NCI-H146 treated with DMSO at 0.1 percent for 48 hours (cell line): ENCODE measurements around the gene DDIT3.
"Not testable (repeated sequence)": the region's sequence is repeated elsewhere in the genome, so short reads cannot be mapped to it uniquely, and the experiment has no call there.

ENCODE experiments used
- DNase-seq: peaks from one replicate; lab custom pipeline; 2025; ENCODE audit not compliant: unreplicated experiment; lab: John Stamatoyannopoulos, UW

Gene DDIT3

DNA sequence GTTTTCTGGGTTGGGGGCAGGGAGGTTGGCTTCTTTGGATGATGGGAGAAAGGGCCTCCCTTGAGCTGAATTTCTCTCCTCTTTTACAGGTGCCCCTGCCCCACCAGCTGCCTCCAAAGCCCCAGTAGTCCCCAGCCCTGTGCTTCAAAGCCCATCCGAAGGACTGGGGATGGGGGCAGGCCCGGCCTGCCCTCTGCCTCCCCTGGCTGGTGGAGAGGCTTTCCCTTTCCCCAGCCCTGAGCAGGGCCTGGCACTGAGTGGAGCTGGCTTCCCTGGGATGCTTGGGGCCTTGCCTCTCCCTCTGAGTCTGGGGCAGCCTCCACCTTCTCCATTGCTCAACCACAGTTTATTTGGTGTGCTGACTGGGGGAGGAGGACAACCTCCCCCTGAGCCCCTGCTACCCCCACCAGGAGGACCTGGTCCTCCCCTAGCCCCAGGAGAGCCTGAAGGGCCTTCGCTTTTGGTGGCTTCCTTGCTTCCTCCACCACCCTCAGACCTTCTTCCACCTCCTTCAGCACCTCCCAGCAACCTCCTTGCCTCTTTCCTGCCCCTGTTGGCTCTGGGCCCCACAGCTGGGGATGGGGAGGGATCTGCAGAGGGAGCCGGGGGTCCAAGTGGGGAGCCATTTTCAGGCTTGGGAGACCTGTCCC lies 6.3 kb upstream of the DDIT3 start:
- no peak for DNase-seq

DNA sequence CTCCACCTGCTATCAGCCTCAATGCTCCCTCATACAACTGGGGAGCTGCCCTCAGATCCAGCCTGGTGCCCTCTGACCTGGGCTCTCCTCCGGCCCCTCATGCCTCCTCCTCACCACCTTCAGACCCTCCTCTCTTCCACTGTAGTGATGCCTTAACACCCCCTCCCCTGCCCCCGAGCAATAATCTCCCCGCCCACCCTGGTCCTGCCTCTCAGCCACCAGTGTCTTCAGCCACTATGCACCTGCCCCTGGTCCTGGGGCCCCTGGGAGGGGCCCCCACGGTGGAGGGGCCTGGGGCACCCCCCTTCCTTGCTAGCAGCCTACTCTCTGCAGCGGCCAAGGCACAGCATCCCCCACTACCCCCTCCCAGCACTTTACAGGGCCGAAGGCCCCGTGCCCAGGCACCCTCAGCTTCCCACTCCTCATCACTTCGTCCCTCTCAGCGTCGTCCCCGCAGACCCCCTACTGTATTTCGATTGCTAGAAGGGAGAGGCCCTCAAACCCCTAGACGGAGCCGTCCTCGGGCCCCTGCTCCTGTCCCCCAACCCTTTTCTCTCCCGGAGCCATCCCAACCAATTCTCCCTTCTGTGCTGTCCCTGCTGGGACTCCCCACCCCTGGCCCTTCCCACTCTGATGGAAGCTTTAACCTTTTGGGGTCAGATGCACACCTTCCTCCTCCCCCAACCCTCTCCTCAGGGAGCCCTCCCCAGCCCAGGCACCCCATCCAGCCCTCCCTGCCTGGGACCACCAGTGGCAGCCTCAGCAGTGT lies 5.5 kb upstream of the DDIT3 start:
- DNase-seq: no peak

DNA sequence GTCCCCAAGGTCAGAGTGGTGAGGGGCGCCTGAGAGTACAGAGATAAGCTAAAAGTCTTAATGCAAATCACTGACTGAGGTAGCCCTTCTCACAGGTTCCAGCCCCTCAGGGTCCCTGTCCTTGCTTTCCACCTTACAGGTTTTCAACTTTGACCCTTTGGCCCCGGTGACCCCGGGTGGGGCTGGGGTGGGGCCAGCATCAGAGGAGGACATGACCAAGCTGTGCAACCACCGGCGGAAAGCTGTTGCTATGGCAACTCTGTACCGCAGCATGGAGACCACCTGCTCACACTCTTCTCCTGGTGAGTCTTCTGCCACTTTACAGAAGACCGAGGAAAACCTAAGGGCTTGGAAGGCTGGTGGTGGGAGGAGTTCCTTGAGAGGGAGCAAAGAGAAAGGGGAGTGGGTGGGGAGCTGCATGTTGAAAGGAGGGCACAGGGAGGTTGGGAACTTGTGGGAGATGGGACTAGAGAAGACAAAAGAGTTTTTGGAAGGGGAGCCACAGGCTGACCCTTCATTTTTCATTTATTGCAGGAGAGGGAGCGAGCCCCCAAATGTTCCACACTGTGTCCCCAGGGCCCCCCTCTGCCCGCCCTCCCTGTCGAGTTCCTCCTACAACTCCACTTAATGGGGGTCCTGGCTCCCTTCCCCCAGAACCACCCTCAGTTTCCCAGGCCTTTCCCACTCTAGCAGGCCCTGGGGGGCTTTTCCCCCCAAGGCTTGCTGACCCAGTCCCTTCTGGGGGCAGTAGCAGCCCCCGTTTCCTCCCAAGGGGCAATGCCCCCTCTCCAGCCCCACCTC lies 4.7 kb upstream of the DDIT3 start:
- no peak for DNase-seq

DNA sequence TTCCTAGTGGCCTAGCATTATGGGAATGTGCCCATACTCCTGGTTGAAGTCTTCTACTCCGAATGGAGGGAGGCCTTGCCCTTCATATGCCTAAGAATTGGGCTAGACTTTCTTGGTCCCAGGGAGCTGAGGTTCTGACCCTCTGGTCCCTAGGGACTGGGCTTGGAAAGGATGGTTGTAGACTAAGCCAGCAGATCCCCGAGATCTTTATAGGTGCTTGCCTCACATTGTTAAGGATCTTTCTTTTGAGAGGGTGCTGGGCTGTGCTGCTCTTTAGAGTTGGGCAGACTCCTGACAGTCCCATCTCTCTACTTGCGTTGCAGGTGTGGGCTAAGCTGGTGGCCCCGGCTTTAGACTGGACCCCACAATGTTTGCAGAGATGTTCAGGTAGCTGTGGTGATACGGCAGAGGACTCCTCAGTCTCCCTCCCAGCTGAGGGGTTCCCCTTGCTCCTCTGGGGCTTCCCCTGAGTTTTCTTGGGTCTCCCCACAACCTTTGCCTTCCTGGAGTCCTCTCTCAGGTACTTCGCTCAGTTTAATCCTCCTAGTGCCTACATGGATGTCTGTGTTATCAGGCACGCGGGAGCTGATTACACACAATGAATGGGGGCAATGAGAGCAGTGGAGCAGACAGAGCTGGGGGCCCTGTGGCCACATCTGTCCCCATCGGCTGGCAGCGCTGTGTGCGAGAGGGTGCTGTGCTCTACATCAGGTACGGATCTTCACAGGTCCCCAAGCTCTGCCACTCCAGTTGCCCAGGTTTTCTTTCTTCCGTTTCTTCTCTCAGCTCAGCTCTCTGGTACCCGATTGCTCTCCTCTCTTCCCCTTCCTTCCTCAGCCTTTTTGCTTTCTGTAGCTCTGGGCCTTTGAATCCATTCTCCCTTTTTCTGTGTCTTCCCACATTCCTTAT lies 3.6 kb upstream of the DDIT3 start:
- DNase-seq: no peak

DNA sequence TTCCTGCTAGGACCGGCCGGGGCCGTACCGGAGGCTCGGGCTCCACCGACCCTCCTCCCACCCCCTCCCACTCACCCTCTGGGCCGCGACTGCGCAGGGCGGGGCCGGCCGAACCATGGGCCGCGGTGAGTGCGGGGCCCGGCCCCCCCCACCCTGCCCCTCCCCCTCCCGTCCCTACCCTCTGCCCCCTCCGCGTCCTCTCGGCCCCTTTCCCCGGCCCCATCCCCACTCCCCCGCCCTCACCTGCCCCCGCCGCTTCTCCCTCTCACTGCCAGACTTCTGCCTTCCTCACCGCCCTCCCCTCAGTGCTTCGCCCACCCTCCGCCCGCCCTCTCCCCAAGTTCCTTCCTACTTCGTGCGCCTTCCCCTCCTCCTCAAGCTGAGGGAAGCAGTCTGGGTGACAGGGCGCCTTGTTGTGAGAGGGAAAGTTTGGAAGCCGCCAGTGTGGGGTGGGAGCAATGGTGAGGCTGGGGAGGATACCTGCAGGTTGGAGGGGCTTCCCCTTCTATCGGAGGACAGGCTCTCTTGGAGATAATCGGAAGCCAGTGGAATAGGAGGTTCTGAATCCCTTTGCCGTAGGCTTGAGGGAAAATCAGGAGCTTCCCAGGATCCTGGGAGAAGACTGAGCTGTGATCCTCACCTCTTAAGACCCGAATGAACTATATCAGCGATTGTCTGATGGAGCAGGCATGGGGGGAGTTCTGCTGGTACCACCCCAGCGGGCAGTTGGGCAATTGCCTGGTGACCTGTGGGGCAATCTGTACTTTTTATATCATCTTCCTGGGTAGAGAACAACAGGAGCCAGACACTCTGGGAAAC lies 2.8 kb upstream of the DDIT3 start:
- DNase-seq: no peak

DNA sequence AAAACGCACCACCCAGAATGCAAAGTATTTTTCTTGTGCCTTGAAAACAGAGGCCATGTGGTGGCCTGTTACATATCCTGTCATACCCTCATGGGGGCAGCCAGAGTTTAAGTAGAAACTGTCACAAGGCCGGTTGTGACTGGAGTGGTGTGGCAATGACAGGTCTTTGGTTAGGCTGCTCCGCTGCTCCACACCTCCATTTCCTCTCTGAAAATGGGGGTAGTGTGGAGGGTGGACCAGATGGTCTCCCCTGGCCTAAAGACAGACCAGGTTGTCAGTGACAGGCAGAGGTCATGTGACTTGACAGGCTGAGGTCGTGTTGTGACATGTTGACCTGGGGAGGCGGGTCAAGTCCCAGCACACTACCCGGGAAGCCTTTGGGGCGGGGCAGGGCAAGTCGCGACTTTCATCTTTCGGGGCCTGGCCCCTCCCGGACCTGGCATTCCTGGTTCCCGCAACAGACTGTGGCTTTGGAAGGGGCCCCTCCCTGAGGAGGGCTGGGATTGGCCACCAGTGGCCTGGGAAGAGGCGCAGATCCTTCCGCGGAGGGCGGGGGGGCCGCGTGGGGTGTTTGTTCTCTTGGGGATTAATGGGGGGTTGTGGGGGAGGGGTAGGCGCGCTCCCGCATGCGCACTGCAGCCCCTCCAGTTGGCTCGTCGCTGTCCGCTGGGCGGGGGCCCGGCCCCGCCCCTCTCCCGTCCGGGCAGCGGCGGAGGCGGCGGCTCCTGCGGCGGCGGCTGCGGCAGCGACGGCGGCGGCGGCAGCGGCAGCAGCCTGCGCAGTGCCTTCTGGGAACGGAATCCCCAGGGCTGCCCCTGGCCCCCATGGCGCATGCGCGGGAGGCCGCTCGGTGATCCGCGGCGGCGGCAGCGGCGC lies 1.9 kb upstream of the DDIT3 start, which contains the start of gene MBD6:
Gene MBD6, plus strand, starts transcription at position 814 of the 876 bp plus-strand sequence. CDS start 1,480 bp downstream, outside the sequence.
- peak; percentile 66 for DNase-seq

DNA sequence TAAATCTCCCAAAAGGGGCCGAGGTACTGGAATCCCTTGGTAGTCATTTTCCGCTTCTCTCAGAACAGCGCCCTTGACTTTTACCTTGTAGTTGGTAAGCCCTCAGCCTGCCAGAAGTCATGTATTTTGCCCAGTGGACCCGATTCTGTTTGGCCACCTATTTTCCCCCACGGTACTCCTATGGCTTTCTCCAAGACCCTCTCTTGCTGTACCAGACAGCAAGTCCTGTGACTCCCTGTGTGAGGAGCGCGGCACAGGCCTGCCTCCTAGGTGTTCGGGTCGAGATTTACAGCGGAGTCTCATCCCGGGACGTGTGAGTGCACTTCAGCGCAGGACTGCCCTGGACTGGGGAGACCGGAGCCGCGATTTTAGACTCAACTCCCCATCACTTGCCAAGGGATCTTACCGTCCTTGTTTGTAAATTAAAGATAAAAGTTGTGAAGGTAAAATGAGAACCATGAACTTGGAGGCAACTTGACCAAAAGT lies 1.3 kb upstream of the DDIT3 start:
- DNase-seq: peak; percentile 24

DNA sequence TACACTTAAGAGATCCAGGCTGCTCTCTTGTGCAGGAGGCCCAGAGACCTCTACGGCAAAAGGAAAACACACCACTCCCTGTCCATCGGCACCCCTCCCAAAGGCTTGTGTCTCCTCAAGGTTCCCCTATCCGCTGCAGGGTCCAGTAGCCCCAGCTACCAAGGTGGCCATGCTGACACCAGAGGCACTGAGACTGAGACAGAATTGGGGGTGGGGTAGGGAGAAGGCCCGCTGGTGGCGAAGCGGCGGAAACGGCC lies 590 bp downstream of the DDIT3 start:
- DNase-seq: no peak

DNA sequence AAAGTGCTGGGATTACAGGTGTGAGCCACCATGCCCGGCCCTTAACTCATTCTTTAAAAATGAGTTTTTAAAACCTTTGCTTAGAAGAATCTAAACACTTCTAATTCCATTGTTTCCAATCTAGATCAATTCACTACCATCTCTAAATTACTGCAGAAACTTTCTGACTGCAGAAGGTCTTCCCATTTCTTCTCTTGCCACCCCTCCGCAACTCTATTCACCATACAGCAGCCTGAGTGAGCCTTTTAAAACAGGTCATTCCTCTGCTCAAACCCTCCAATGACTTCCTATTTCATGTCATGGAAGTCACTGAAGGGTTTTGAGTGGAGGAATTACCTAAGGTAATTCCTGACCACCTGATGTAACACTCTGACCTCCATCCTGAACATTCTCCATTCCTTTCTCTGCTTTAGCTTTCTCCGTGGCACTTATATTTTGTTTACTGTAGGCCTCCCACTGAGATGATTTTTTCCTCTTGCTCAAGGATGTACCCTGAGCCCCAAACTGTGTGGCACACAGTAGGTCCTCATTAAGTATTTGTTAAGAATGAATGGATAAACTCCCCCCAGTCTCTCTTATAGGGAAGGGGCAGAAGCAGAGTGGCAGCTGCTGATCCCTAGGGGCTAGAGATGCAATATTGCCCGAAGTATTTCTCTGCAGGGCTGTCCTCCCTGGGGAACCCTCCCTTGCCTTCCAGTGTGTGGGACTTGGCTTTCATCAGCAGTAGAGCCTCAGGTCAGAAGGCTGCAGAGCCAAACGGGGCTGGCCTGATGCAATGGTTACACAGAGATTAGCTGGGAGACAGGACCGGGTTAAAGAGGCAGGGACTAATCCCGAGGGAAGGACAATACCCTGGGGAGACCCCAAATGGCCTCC lies 1.2 kb downstream of the DDIT3 start:
- no peak for DNase-seq

DNA sequence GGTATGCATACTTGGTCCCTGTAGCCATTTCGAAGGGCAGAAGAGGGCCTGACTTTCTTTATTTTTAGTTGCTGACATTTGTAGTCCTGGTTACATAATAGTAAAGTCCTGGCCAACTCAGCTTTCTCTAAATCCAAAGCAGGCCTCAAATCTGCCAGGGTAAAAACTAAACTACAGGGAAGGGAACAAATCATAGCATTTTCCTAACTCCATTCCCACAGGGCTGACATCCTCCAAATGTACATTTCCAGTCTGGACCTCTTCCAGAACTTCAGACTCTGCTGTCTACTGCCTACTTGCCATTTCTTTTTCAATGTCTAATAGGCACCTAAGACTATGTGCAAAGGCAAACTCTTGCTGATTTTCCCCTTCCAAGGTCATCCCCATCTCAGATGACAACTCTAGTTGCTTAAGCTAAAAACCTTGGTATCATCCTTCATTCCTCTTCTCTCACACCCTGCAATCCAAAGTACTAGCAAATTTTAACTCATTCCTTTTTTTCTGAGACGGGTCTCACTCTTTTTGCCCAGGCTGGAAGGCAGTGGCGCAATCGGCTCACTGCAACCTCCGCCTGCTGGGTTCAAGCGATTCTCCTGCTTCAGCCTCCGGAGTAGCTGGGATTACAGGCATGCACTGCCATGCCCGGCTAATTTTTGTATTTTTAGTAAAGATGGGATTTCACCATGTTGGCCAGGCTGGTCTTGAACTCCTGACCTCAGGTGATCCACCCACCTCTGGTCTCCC lies 2.0 kb downstream of the DDIT3 start:
- DNase-seq: no peak

DNA sequence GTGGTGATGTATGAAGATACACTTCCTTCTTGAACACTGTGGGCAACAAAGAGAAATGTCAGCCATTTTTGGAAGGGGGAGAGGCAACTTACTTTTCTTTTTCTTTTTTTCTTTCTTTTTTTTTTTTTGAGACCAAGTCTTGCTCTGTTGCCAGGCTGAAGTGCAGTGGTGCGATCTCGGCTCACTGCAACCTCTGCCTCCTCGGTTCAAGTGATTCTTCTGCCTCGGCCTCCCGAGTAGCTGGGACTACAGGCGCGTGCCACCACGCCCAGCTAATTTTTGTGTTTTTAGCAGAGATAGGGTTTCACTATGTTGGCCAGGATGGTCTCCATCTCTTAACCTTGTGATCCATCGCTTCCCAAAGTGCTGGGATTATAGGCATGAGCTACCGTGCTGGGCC lies 2.6 kb downstream of the DDIT3 start:
- not testable (repeated sequence) for DNase-seq

DNA sequence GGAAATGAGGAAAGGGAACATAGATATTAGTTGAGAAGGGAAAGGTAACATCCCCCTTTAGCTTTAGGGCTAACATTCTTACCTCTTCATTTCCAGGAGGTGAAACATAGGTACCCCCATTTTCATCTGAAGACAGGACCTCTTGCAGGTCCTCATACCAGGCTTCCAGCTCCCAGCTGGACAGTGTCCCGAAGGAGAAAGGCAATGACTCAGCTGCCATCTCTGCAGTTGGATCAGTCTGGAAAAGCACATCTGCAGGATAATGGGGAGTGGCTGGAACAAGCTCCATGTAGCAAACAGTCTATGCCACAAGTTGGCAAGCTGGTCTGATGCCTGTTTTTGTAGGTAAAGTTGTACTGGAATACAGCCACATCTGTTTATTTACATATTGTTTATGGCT lies 3.1 kb downstream of the DDIT3 start:
- DNase-seq: no peak

DNA sequence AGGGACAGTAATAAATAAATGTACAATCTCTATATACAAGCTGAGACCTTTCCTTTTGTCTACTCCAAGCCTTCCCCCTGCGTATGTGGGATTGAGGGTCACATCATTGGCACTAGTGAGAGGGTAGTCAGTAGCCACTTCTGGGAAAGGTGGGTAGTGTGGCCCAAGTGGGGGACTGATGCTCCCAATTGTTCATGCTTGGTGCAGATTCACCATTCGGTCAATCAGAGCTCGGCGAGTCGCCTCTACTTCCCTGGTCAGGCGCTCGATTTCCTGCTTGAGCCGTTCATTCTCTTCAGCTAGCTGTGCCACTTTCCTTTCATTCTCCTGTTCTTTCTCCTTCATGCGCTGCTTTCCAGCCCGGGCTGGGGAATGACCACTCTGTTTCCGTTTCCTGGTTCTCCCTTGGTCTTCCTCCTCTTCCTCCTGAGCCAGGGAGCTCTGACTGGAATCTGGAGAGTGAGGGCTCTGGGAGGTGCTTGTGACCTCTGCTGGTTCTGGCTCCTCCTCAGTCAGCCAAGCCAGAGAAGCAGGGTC lies 3.6 kb downstream of the DDIT3 start:
- no peak for DNase-seq

DNA sequence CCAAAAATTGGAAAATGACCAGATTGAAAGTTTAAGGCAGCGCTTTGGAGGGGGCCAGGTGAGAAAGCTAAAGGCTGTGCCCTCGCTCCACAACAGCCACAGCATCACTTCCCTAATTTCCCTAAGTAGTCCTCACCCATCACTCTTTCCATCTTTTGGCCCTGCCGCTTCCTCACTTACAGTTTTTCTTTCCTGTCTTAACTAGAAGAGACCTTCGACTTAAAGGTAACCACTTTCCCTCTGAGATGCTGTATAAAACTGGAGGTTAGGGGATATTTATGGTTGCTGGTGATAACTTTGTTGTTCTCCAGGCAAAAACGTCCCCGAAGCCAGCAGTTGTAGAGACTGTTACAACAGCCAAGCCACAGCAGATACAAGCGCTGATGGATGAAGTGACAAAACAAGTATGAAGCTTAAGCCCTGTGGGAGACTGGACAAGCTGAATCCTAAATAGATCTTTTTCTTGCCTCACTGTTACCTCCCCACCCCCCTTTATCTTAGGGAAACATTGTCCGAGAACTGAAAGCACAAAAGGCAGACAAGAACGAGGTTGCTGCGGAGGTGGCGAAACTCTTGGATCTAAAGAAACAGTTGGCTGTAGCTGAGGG lies 4.3 kb downstream of the DDIT3 start:
- no peak for DNase-seq

DNA sequence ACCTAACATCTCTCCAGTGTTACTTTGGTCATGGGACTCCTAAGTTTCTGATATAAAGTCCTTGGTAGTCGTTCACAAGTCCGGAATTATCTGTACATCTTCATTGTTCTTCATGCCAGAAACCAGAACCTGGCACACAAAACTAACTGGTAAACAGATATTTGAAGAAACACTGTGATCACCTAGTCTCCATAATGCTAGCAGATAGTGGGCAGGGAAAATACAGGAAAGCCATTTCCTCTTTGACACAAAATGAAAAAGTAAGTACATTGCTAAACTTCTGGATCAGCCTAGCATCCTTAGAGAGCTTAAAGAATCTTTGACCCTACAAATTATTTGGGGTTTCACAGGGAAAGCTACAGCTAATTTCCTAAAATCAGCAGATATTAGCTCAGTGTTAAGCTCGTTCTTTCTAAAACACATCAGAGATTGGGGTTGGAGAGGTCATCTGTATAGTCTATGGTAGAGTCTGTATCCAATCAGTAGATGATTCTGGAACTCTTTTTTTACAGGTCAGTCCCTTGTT lies 4.8 kb downstream of the DDIT3 start:
- no peak for DNase-seq

DNA sequence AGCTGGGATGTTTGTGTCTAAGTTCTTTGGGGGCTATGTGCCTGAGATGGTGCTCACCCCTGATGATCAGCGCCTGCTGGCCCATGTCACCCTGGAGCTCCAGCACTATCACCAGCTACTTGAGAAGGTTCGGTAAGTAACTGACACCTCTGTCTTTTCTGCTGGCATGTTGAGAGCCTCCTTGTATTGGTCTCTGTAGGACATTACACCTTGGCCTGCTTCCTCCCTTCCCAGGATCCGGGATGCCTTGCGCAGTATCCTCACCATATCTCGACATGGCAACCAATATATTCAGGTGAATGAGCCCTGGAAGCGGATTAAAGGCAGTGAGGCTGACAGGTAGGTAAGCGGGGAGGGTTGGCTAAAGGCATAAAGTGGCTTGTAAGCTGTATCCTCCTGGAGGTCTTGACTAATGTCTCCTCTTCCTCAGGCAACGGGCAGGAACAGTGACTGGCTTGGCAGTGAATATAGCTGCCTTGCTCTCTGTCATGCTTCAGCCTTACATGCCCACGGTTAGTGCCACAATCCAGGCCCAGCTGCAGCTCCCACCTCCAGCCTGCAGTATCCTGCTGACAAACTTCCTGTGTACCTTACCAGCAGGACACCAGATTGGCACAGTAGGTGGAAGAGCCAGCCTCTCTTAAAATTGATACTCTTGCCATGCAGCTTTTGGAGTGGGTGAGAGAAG lies 5.5 kb downstream of the DDIT3 start:
- no peak for DNase-seq
